ENCODE results near the gene ATRX.

Gene ATRX

GRCh38 chrX:77795124-77795523, 9.1 kb upstream of the ATRX start:
- Histone ChIP-seq H3K9me2 (ENCODE audit: low read depth, low read length) (no peaks in the 10 kb centered on the region), H3K4me1 (ENCODE audit: insufficient read depth, low read length, severe bottlenecking) (no peaks in the 10 kb centered on the region), H3K9me3 (ENCODE audit: low read length) (no peaks in the 10 kb centered on the region), H3K79me2 (ENCODE audit: insufficient read depth, low read length) (no peaks in the 10 kb centered on the region), H3K27me3 (ENCODE audit: insufficient read depth, low read length) (no peaks in the 10 kb centered on the region), H3K27ac (ENCODE audit: low read depth, low read length, poor library complexity, severe bottlenecking) (no peak overlapping the region), H4K20me1 (ENCODE audit: insufficient read depth, low read length) (no peaks in the 10 kb centered on the region), H2AFZ (ENCODE audit: low read length) (no peak overlapping the region), H3F3A (ENCODE audit: insufficient read depth, low read length) (no peaks in the 10 kb centered on the region), H3K9ac (ENCODE audit: low read length) (no peak overlapping the region), H3K4me2 (ENCODE audit: low read length) (no peak overlapping the region), H3K4me3 (ENCODE audit: low read depth, low read length, poor library complexity, severe bottlenecking) (no peak overlapping the region), H3K36me3 (ENCODE audit: insufficient read depth, low read length) (no peaks in the 10 kb centered on the region)
- TF ChIP-seq CTCF (IDR thresholded peaks at IDR 0.05; ENCODE audit: low read length) (no peak), EZH2 (IDR thresholded peaks at IDR 0.05; ENCODE audit: borderline replicate concordance, low read length) (no peak)

- no peaks in the 10 kb centered on the region for H3K79me2 ChIP-seq (ENCODE audit: insufficient read depth, low read length)
- H3K27me3 ChIP-seq (ENCODE audit: insufficient read depth, low read length), result no peaks in the 10 kb centered on the region
- no peaks in the 10 kb centered on the region for H3K4me1 ChIP-seq (ENCODE audit: insufficient read depth, low read length, severe bottlenecking)
- H3K4me3 ChIP-seq (ENCODE audit: low read depth, low read length, poor library complexity, severe bottlenecking), result no peak overlapping the region
- no peak overlapping the region for H3K9ac ChIP-seq (ENCODE audit: low read length)
- H3K9me2 ChIP-seq (ENCODE audit: low read depth, low read length), result no peaks in the 10 kb centered on the region
- no peaks in the 10 kb centered on the region for H3K36me3 ChIP-seq (ENCODE audit: insufficient read depth, low read length)
- no peak for TF ChIP-seq CTCF (IDR thresholded peaks at IDR 0.05; ENCODE audit: low read length)
- TF ChIP-seq EZH2 (IDR thresholded peaks at IDR 0.05; ENCODE audit: borderline replicate concordance, low read length), result no peak
- no peaks in the 10 kb centered on the region for H3F3A ChIP-seq (ENCODE audit: insufficient read depth, low read length)
- no peak overlapping the region for H3K4me2 ChIP-seq (ENCODE audit: low read length)
- H2AFZ ChIP-seq (ENCODE audit: low read length), result no peak overlapping the region
- H3K27ac ChIP-seq (ENCODE audit: low read depth, low read length, poor library complexity, severe bottlenecking), result no peak overlapping the region
- H3K9me3 ChIP-seq (ENCODE audit: low read length), result no peaks in the 10 kb centered on the region
- no peaks in the 10 kb centered on the region for H4K20me1 ChIP-seq (ENCODE audit: insufficient read depth, low read length)
Measured at GRCh38 chrX:77793946-77794345, 7.9 kb upstream of the ATRX start.

- H3K79me2 ChIP-seq (ENCODE audit: insufficient read depth, low read length), result peaks cover 36% of the 10 kb centered on the region
- TF ChIP-seq CTCF (IDR thresholded peaks at IDR 0.05; ENCODE audit: low read length) (no peak), EZH2 (IDR thresholded peaks at IDR 0.05; ENCODE audit: borderline replicate concordance, low read length) (no peak)
- H2AFZ ChIP-seq (ENCODE audit: low read length), result no peak overlapping the region; the same call in 1 of the 2 replicates
- no peaks in the 10 kb centered on the region for H4K20me1 ChIP-seq (ENCODE audit: insufficient read depth, low read length)
- H3K36me3 ChIP-seq (ENCODE audit: insufficient read depth, low read length), result peaks cover 3% of the 10 kb centered on the region; the same call in 1 of the 2 replicates
- peaks cover 33% of the 10 kb centered on the region for H3K4me1 ChIP-seq (ENCODE audit: insufficient read depth, low read length, severe bottlenecking)
- H3K4me3 ChIP-seq (ENCODE audit: low read depth, low read length, poor library complexity, severe bottlenecking), result no peak overlapping the region
- no peaks in the 10 kb centered on the region for H3K27me3 ChIP-seq (ENCODE audit: insufficient read depth, low read length)
- no peak overlapping the region for H3K9ac ChIP-seq (ENCODE audit: low read length)
- H3K9me2 ChIP-seq (ENCODE audit: low read depth, low read length), result no peaks in the 10 kb centered on the region
- H3K4me2 ChIP-seq (ENCODE audit: low read length), result peak overlapping the region; percentile 16; the same call in 1 of the 2 replicates
- H3K9me3 ChIP-seq (ENCODE audit: low read length), result no peaks in the 10 kb centered on the region
- H3F3A ChIP-seq (ENCODE audit: insufficient read depth, low read length), result no peaks in the 10 kb centered on the region
- H3K27ac ChIP-seq (ENCODE audit: low read depth, low read length, poor library complexity, severe bottlenecking), result no peak overlapping the region
Measured at GRCh38 chrX:77788050-77788449, 2.0 kb upstream of the ATRX start.

Measured in OCI-LY1 (cell line).